GM23248 (cell line): Measurements from ENCODE around the gene ANKRD63.

Experiments used
- EZH2 ChIP-seq: fragments of 200-600 bp; sonication (generic); IDR thresholded peaks from 2 replicates; pipeline ENCODE4 v1.6.1; 2018; ENCODE audit warnings: antibody characterized with exemption, mild to moderate bottlenecking; ENCODE audit not compliant: insufficient read depth, poor library complexity, severe bottlenecking
- EZH2phosphoT487 ChIP-seq: fragments of 200-600 bp; sonication (generic); IDR thresholded peaks from 2 replicates; pipeline ENCODE4 v1.6.1; 2018; ENCODE audit warnings: antibody characterized with exemption, moderate library complexity, mild to moderate bottlenecking, low read depth; ENCODE audit not compliant: insufficient read depth

- no peak for TF ChIP-seq EZH2phosphoT487
- no peak for TF ChIP-seq EZH2
These were observed 47.5 kb upstream of the ANKRD63 start for GRCh38 chr15:40330368-40330836.
